ENCODE measurements around the gene SLC9A3.

SLC9A3 gene

DNA sequence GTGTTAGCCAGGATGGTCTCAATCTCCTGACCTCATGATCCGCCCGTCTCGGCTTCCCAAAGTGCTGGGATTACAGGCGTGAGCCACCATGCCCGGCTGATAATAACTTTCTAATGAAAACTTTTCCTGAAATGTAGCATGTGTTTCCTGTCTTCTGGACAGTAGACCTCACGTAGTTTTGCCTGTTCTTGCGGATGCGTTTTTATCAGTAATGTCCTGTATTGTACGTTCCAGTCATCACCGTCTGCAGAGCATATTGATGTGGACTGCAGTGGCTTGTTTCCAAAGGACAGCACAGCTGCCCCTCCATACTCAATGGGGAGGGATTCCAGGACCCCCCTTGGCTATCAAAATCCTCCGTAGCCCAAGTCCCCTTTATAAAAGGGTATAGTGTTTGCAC lies 68.4 kb downstream of the SLC9A3 start:
- no peak for DNase-seq

DNA sequence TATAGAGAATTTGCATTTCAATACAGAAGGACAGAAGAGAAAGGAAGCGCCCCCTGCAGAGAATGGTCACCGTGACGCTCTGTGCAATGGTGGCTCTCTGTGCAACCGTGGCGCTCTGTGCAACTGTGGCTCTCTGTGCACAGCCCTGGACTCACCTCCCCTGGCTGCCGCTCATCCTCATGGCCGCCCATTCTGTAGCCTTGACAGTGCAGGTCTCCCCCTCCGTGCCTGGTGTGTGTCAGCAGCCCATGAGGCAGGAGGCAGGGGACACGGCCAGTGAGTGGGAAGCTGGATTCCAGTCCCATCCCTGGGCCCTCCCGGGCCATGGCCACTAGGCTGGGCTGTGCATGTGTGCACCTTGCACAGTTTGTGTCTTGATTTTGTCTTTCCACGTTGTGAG lies 69.3 kb downstream of the SLC9A3 start:
- DNase-seq: no peak

DNA sequence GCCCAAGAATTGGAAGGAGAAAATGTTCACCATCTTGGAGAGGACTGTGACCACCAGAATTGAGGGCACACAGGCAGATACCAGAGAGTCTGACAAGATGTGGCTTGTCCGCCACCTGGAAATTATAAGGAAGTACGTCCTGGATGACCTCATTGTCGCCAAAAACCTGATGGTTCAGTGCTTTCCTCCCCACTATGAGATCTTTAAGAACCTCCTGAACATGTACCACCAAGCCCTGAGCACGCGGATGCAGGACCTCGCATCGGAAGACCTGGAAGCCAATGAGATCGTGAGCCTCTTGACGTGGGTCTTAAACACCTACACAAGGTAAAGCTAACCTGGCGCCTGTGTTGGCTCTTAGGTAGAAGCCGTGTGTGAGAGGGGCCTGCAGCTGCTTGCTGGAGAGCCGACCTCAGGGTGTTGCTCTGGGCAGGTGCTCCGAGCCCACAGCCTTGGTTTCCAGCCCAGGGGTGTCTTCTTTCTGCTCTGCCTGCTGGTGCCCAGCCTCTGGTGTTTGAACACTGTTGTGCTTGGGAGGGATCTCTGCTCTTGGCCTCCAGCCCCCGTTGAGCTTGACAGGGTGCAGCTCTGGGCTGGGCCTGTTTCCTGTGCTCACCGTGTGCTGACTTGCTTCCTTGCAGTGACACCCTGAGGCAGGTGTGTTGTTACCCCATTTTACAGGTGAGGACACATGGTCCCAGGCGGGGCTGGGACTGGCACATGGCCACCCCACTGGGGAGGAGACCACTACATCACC lies 70.3 kb downstream of the SLC9A3 start:
- no peak for DNase-seq

DNA sequence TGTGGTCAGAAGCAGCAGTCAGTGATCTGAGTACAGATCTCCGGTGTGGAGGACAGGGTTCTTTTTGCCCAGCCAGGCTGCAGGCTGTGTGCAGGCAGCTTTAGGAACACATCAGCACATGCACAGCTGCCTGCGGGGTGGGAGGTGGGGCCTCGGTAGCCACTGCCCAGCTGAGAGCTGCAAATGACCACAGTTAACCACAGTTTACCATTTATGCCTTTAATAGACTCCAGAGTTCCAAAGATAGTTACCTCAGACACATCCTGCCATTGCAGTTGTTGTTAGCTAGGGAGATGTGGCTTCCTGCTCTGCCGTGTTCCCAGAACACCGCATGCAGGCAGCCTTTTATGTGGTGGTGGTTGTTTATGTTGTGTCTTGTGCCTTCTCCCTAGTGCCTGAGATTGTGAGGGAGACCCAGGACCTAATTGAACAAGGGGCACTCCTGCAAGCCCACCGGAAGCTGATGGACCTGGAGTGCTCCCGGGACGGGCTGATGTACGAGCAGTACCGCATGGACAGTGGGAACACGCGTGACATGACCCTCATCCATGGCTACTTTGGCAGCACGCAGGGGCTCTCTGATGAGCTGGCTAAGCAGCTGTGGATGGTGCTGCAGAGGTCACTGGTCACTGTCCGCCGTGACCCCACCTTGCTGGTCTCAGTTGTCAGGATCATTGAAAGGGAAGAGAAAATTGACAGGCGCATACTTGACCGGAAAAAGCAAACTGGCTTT lies 71.1 kb downstream of the SLC9A3 start:
- no peak for DNase-seq

- DNase-seq: no peak
These were observed 72.4 kb downstream of the SLC9A3 start for GRCh38 chr5:451587-452458.

- DNase-seq: no peak
These were observed 75.1 kb downstream of the SLC9A3 start for GRCh38 chr5:449151-449550.

- DNase-seq: no peak
These were observed 75.5 kb downstream of the SLC9A3 start for GRCh38 chr5:448766-449090.

- DNase-seq: peak; percentile 17
These were observed 76.0 kb downstream of the SLC9A3 start for GRCh38 chr5:448061-448765.

DNA sequence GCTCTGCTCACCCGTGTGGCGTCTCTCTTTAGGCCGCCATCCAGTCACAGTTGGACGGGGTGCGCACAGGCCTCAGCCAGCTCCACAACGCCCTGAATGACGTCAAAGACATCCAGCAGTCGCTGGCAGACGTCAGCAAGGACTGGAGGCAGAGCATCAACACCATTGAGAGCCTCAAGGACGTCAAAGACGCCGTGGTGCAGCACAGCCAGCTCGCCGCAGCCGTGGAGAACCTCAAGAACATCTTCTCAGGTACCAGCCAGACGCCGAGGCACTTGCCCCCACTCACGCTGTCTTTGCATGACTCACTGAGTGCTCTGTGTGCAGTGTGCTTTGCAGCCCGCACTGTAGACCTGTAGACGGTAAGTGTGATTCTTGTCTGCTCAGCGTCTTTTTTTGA lies 76.7 kb downstream of the SLC9A3 start:
- no peak for DNase-seq

- peak; percentile 53 for DNase-seq
These were observed 77.4 kb downstream of the SLC9A3 start for GRCh38 chr5:446883-447263.

GRCh38 chr5:446066-446882 lies 78.0 kb downstream of the SLC9A3 start:
- DNase-seq: no peak

- DNase-seq: no peak
These were observed 78.7 kb downstream of the SLC9A3 start for GRCh38 chr5:445591-445990.

DNA sequence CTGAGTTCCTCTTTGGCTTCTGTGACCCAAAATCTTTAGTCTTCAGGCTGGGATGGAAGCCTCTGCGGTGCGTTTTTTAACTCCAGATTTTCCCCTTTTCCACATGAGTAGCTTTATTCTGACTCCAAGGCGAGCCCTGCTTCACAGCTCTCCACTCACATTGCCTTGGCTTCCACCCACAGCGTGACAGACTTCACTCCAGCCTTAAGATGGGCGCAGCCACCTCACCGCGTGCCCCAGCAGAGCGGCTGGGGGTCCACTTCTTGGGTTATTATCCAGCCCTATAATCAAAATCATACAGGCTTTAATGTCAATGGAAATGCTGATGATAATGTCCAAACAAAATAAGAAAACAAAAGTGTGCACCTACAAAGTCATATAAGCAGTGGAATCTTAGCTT lies 80.0 kb downstream of the SLC9A3 start:
- no peak for DNase-seq

GRCh38 chr5:443239-444151 lies 80.8 kb downstream of the SLC9A3 start:
- DNase-seq: peak; percentile 13

- peak; percentile 69 for DNase-seq
These were observed 81.7 kb downstream of the SLC9A3 start, which contains the start of gene EXOC3 for GRCh38 chr5:442335-443238. TSS of gene EXOC3 (plus strand) at chr5:443176. CDS start at chr5:446206, 3,030 bp downstream.

- no peak for DNase-seq
These were observed 82.3 kb downstream of the SLC9A3 start for GRCh38 chr5:441996-442334.

GRCh38 chr5:440401-441201 lies 83.6 kb downstream of the SLC9A3 start:
- DNase-seq: no peak

- no peak for DNase-seq
These were observed 84.6 kb downstream of the SLC9A3 start for GRCh38 chr5:439636-440035.

DNA sequence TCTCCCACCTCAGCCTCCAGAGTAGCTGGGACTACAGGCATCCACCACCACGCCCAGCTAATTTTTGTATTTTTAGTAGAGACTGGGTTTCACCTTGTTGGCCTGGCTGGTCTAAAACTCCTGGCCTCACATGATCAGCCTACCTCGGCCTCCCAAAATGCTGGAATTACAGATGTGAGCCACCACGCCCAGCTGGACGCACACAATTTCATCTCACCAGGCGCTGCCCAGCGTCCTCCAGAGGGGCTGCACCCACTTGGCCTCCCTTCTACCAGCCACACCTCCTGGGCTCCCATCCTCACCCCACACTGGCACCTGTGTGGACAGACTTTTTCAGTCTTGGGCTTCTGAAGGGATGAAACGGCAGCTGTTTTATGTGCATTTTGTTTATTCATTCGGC lies 85.1 kb downstream of the SLC9A3 start:
- no peak for DNase-seq

All from CD4-positive, alpha-beta T cell treated with Interleukin-4 for 4 hours (primary cell).